ENCODE data around the gene ZNF143.

The ZNF143 gene

GRCh38 chr11:9528573-9529333 lies 67.9 kb downstream of the ZNF143 start:
- peaks cover 3% of the 10 kb centered on the region for H3K79me1 ChIP-seq (ENCODE audit: low read depth, low read length)
- no peak overlapping the region for H3K4ac ChIP-seq (ENCODE audit: low read length)
- no peak overlapping the region for H3K4me2 ChIP-seq (ENCODE audit: insufficient read depth, low read length, poor library complexity, severe bottlenecking)
- H2BK12ac ChIP-seq (ENCODE audit: low read length): no peak overlapping the region
- H3K9ac ChIP-seq (ENCODE audit: low read depth, low read length, poor library complexity): no peak overlapping the region
- no peak overlapping the region for H2AK5ac ChIP-seq (ENCODE audit: low read depth, low read length)
- peaks cover 7 to 33% of the 10 kb centered on the region in 2 donors for H3K36me3 ChIP-seq (replicated peaks in 1 of 2; ENCODE audit: control insufficient read depth in 2 of 2, insufficient read depth in 2 of 2, low read length in 2 of 2)
- H3K9me3 ChIP-seq (replicated peaks in 1 of 2; ENCODE audit: control insufficient read depth in 2 of 2, insufficient read depth in 1 of 2, low read depth in 1 of 2, low read length in 2 of 2): no peaks in the 10 kb centered on the region
- H3K4me3 ChIP-seq (ENCODE audit: low read length in 2 of 2): no peak overlapping the region
- DNase-seq (ENCODE audit: low spot score): no peak
- no peak overlapping the region for H2BK120ac ChIP-seq (ENCODE audit: low read depth, low read length)
- no peak overlapping the region for H2BK5ac ChIP-seq (ENCODE audit: low read length)
- WGBS, 2 donors (ENCODE audit: extremely low coverage in 2 of 2, insufficient read length in 2 of 2, insufficient replicate concordance in 1 of 2): no CpG with 5 or more reads among the region's 12 CpGs
- no peak overlapping the region for H4K8ac ChIP-seq (ENCODE audit: low read depth, low read length)
- peak overlapping the region; percentile 21 for H3K27ac ChIP-seq (replicated peaks; ENCODE audit: low read length)
- peaks cover 5 to 14% of the 10 kb centered on the region in 2 donors for H3K4me1 ChIP-seq (ENCODE audit: control insufficient read depth in 2 of 2, insufficient read depth in 1 of 2, low read depth in 1 of 2, low read length in 2 of 2)
- no peaks in the 10 kb centered on the region for H3K27me3 ChIP-seq (ENCODE audit: control insufficient read depth in 3 of 3, insufficient read depth in 3 of 3, low read depth in 1 of 3, low read length in 3 of 3)
- no peak overlapping the region for H2BK15ac ChIP-seq (ENCODE audit: low read length)
- no peak overlapping the region for H4K91ac ChIP-seq (ENCODE audit: low read depth, low read length, poor library complexity)
- H3K18ac ChIP-seq (ENCODE audit: low read length): no peak overlapping the region
- H2AFZ ChIP-seq (ENCODE audit: low read length): no peak overlapping the region
- H3K23ac ChIP-seq (ENCODE audit: low read depth, low read length, poor library complexity): no peak overlapping the region
- H3K14ac ChIP-seq (ENCODE audit: low read length): no peak overlapping the region

GRCh38 chr11:9529334-9529650 lies 68.5 kb downstream of the ZNF143 start:
- no CpG with 5 or more reads among the region's 3 CpGs for WGBS, 2 donors (ENCODE audit: extremely low coverage in 2 of 2, insufficient read length in 2 of 2, insufficient replicate concordance in 1 of 2)

GRCh38 chr11:9530020-9530621 lies 69.3 kb downstream of the ZNF143 start:
- H3K4me1 ChIP-seq (ENCODE audit: control insufficient read depth in 2 of 2, insufficient read depth in 1 of 2, low read depth in 1 of 2, low read length in 2 of 2): peaks cover 14 to 17% of the 10 kb centered on the region in 2 donors
- H3K79me1 ChIP-seq (ENCODE audit: low read depth, low read length): peaks cover 3% of the 10 kb centered on the region
- H2BK12ac ChIP-seq (ENCODE audit: low read length): no peak overlapping the region
- H3K9ac ChIP-seq (ENCODE audit: low read depth, low read length, poor library complexity): no peak overlapping the region
- H2BK120ac ChIP-seq (ENCODE audit: low read depth, low read length): no peak overlapping the region
- DNase-seq (ENCODE audit: low spot score): no peak
- H4K91ac ChIP-seq (ENCODE audit: low read depth, low read length, poor library complexity): no peak overlapping the region
- H3K4me2 ChIP-seq (ENCODE audit: insufficient read depth, low read length, poor library complexity, severe bottlenecking): no peak overlapping the region
- no peaks in the 10 kb centered on the region for H3K27me3 ChIP-seq (ENCODE audit: control insufficient read depth in 3 of 3, insufficient read depth in 3 of 3, low read depth in 1 of 3, low read length in 3 of 3)
- H3K23ac ChIP-seq (ENCODE audit: low read depth, low read length, poor library complexity): no peak overlapping the region
- peak overlapping the region; percentile 21 for H3K27ac ChIP-seq (replicated peaks; ENCODE audit: low read length)
- no peak overlapping the region for H4K8ac ChIP-seq (ENCODE audit: low read depth, low read length)
- H3K36me3 ChIP-seq (replicated peaks in 1 of 2; ENCODE audit: control insufficient read depth in 2 of 2, insufficient read depth in 2 of 2, low read length in 2 of 2): peaks cover 6 to 29% of the 10 kb centered on the region in 2 donors
- no peaks in the 10 kb centered on the region for H3K9me3 ChIP-seq (replicated peaks in 1 of 2; ENCODE audit: control insufficient read depth in 2 of 2, insufficient read depth in 1 of 2, low read depth in 1 of 2, low read length in 2 of 2)
- no peak overlapping the region for H2AK5ac ChIP-seq (ENCODE audit: low read depth, low read length)
- H3K4me3 ChIP-seq (ENCODE audit: low read length in 2 of 2): no peak overlapping the region
- H3K18ac ChIP-seq (ENCODE audit: low read length): peak overlapping the region; percentile 4
- H2BK5ac ChIP-seq (ENCODE audit: low read length): no peak overlapping the region
- WGBS, 2 donors (ENCODE audit: extremely low coverage in 2 of 2, insufficient read length in 2 of 2, insufficient replicate concordance in 1 of 2): no CpG with 5 or more reads among the region's 9 CpGs
- H3K4ac ChIP-seq (ENCODE audit: low read length): no peak overlapping the region
- H2AFZ ChIP-seq (ENCODE audit: low read length): no peak overlapping the region
- no peak overlapping the region for H3K14ac ChIP-seq (ENCODE audit: low read length)
- no peak overlapping the region for H2BK15ac ChIP-seq (ENCODE audit: low read length)

More at GRCh38 chr11:9529334-9529650, 68.5 kb downstream of the ZNF143 start:
- H3K14ac ChIP-seq (ENCODE audit: low read length): no peak overlapping the region
- peaks cover 10 to 14% of the 10 kb centered on the region in 2 donors for H3K4me1 ChIP-seq (ENCODE audit: control insufficient read depth in 2 of 2, insufficient read depth in 1 of 2, low read depth in 1 of 2, low read length in 2 of 2)
- no peak overlapping the region for H2BK5ac ChIP-seq (ENCODE audit: low read length)
- no peak overlapping the region for H2BK15ac ChIP-seq (ENCODE audit: low read length)
- H3K18ac ChIP-seq (ENCODE audit: low read length): peak overlapping the region; percentile 7
- no peak for DNase-seq (ENCODE audit: low spot score)
- no peak overlapping the region for H3K4me2 ChIP-seq (ENCODE audit: insufficient read depth, low read length, poor library complexity, severe bottlenecking)
- H3K27me3 ChIP-seq (ENCODE audit: control insufficient read depth in 3 of 3, insufficient read depth in 3 of 3, low read depth in 1 of 3, low read length in 3 of 3): no peaks in the 10 kb centered on the region
- no peak overlapping the region for H2AK5ac ChIP-seq (ENCODE audit: low read depth, low read length)
- no peak overlapping the region for H4K91ac ChIP-seq (ENCODE audit: low read depth, low read length, poor library complexity)
- H3K79me1 ChIP-seq (ENCODE audit: low read depth, low read length): peaks cover 3% of the 10 kb centered on the region
- no peak overlapping the region for H2BK120ac ChIP-seq (ENCODE audit: low read depth, low read length)
- no peak overlapping the region for H3K4me3 ChIP-seq (ENCODE audit: low read length in 2 of 2)
- H3K27ac ChIP-seq (replicated peaks; ENCODE audit: low read length): peak overlapping the region; percentile 21
- no peak overlapping the region for H3K4ac ChIP-seq (ENCODE audit: low read length)
- H3K9me3 ChIP-seq (replicated peaks in 1 of 2; ENCODE audit: control insufficient read depth in 2 of 2, insufficient read depth in 1 of 2, low read depth in 1 of 2, low read length in 2 of 2): no peaks in the 10 kb centered on the region
- H2BK12ac ChIP-seq (ENCODE audit: low read length): no peak overlapping the region
- no peak overlapping the region for H2AFZ ChIP-seq (ENCODE audit: low read length)
- H3K9ac ChIP-seq (ENCODE audit: low read depth, low read length, poor library complexity): no peak overlapping the region
- H4K8ac ChIP-seq (ENCODE audit: low read depth, low read length): no peak overlapping the region
- H3K23ac ChIP-seq (ENCODE audit: low read depth, low read length, poor library complexity): peak overlapping the region; percentile 7
- H3K36me3 ChIP-seq (replicated peaks in 1 of 2; ENCODE audit: control insufficient read depth in 2 of 2, insufficient read depth in 2 of 2, low read length in 2 of 2): peaks cover 7 to 33% of the 10 kb centered on the region in 2 donors

DNA sequence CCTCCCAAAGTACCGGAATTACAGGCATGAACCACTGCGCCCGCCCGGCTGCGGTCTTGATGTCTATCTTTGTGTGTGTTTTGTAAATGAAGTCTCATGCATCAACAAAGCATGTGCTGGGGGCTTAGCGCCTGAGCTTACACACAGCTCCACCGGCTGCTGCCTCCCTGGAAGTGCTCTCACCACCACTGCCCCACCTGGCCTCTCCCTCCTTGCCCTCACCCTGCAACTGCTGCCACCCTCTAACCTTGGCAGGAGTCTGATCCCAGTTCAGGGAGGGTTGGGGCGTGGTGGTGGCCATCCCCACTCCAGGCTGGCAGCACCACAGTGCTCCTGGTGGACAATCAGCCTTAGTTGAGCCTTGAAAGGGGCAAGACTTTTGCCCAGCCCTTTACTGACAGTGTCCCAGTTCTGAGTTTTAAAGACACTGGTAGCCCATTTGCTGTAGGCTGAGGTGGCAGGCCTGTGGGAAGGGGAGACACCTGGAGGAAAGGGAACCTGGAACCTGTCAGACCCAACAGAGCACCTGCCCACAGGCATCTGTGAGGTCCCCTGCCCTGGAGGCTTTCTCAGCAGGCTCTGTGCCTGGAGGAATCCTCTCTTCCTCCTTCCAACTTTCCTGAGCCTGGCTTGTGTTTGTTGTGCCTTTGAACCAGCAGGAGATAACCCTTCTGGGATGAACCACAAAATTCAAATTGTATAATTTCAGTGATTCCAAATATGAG lies 70.3 kb downstream of the ZNF143 start:
- Histone ChIP-seq H3K14ac (ENCODE audit: low read length) (no peak overlapping the region), H3K36me3 (replicated peaks in 1 of 2; ENCODE audit: control insufficient read depth in 2 of 2, insufficient read depth in 2 of 2, low read length in 2 of 2) (peaks cover 5 to 21% of the 10 kb centered on the region in 2 donors), H3K9ac (ENCODE audit: low read depth, low read length, poor library complexity) (peak overlapping the region; percentile 3), H4K91ac (ENCODE audit: low read depth, low read length, poor library complexity) (no peak overlapping the region), H2BK120ac (ENCODE audit: low read depth, low read length) (no peak overlapping the region), H3K27ac (replicated peaks; ENCODE audit: low read length) (no peak overlapping the region), H3K4me2 (ENCODE audit: insufficient read depth, low read length, poor library complexity, severe bottlenecking) (no peak overlapping the region), H3K18ac (ENCODE audit: low read length) (peak overlapping the region; percentile 90), H2BK5ac (ENCODE audit: low read length) (no peak overlapping the region), H2AK5ac (ENCODE audit: low read depth, low read length) (peak overlapping the region; percentile 6), H3K9me3 (replicated peaks in 1 of 2; ENCODE audit: control insufficient read depth in 2 of 2, insufficient read depth in 1 of 2, low read depth in 1 of 2, low read length in 2 of 2) (no peaks in the 10 kb centered on the region), H2AFZ (ENCODE audit: low read length) (no peak overlapping the region), H3K4me1 (ENCODE audit: control insufficient read depth in 2 of 2, insufficient read depth in 1 of 2, low read depth in 1 of 2, low read length in 2 of 2) (peaks cover 14 to 20% of the 10 kb centered on the region in 2 donors), H3K27me3 (ENCODE audit: control insufficient read depth in 3 of 3, insufficient read depth in 3 of 3, low read depth in 1 of 3, low read length in 3 of 3) (no peaks in the 10 kb centered on the region), H3K4me3 (ENCODE audit: low read length in 2 of 2) (no peak overlapping the region), H4K8ac (ENCODE audit: low read depth, low read length) (no peak overlapping the region), H3K23ac (ENCODE audit: low read depth, low read length, poor library complexity) (peak overlapping the region; percentile 78), H3K4ac (ENCODE audit: low read length) (no peak overlapping the region), H2BK12ac (ENCODE audit: low read length) (no peak overlapping the region), H3K79me1 (ENCODE audit: low read depth, low read length) (peaks cover 3% of the 10 kb centered on the region), H2BK15ac (ENCODE audit: low read length) (peak overlapping the region; percentile 91)
- DNase-seq (ENCODE audit: low spot score): no peak
- WGBS, 2 donors (ENCODE audit: extremely low coverage in 2 of 2, insufficient read length in 2 of 2, insufficient replicate concordance in 1 of 2): no CpG with 5 or more reads among the region's 8 CpGs
